HG03139 (cell line): Measurements from ENCODE around the gene MORN1.

Source experiments
- ATAC-seq: cut with Tn5 transposase; IDR thresholded peaks from one replicate; pipeline ENCODE4 v1.9.1; 2021; ENCODE audit not compliant: unreplicated experiment

Gene MORN1

GRCh38 chr1:2310332-2311183 lies 80.8 kb downstream of the MORN1 start:
- no peak for ATAC-seq

- ATAC-seq, result no peak
These were observed 82.5 kb downstream of the MORN1 start for GRCh38 chr1:2308844-2309243.

GRCh38 chr1:2307972-2308371 lies 83.4 kb downstream of the MORN1 start:
- no peak for ATAC-seq

GRCh38 chr1:2307064-2307605 lies 84.2 kb downstream of the MORN1 start:
- no peak for ATAC-seq

- no peak for ATAC-seq
These were observed 85.0 kb downstream of the MORN1 start for GRCh38 chr1:2306151-2306978.

- ATAC-seq, result no peak
These were observed 86.3 kb downstream of the MORN1 start for GRCh38 chr1:2304921-2305681.

- ATAC-seq, result no peak
These were observed 87.1 kb downstream of the MORN1 start for GRCh38 chr1:2304282-2304681.

GRCh38 chr1:2303781-2304180 lies 87.6 kb downstream of the MORN1 start:
- ATAC-seq, result no peak

GRCh38 chr1:2303016-2303775 lies 88.2 kb downstream of the MORN1 start:
- no peak for ATAC-seq

- ATAC-seq, result no peak
These were observed 88.9 kb downstream of the MORN1 start for GRCh38 chr1:2302292-2302925.

- ATAC-seq, result no peak
These were observed 89.6 kb downstream of the MORN1 start for GRCh38 chr1:2301607-2302291.

- peak; percentile 35 for ATAC-seq
These were observed 90.3 kb downstream of the MORN1 start for GRCh38 chr1:2300851-2301606.

GRCh38 chr1:2300004-2300771 lies 91.2 kb downstream of the MORN1 start:
- ATAC-seq, result peak; percentile 67

GRCh38 chr1:2299131-2299627 lies 92.2 kb downstream of the MORN1 start:
- no peak for ATAC-seq

GRCh38 chr1:2298685-2299084 lies 92.7 kb downstream of the MORN1 start:
- ATAC-seq, result no peak

- no peak for ATAC-seq
These were observed 93.9 kb downstream of the MORN1 start for GRCh38 chr1:2297246-2298011.

GRCh38 chr1:2296614-2297013 lies 94.7 kb downstream of the MORN1 start:
- no peak for ATAC-seq
